K562 treated with DMSO at 1 percent for 12 hours (cell line): Measurements from ENCODE around the gene NUTM2E. TPM values are rescaled to one million over a fixed set of nuclear protein-coding genes. Genes with fewer than 3 reads are reported as not detected.

Experiments
- total RNA-seq: library from RNA; unstranded; fragments of 300-600 nt; gene quantifications from 2 replicates; pipeline ENCODE4 v1.2.3, GENCODE V29; 2022; ENCODE audit not compliant: insufficient read depth

NUTM2E gene, protein sequence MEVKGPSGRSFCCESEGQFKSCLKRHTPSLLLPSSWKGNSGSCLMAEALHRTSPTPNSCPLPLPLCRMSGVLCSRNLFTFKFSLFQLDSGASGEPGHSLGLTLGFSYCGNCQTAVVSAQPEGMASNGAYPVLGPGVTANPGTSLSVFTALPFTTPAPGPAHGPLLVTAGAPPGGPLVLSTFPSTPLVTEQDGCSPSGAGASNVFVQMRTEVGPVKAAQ (N-terminal part only)
- not detected in 2 replicates for total RNA-seq

DNA sequence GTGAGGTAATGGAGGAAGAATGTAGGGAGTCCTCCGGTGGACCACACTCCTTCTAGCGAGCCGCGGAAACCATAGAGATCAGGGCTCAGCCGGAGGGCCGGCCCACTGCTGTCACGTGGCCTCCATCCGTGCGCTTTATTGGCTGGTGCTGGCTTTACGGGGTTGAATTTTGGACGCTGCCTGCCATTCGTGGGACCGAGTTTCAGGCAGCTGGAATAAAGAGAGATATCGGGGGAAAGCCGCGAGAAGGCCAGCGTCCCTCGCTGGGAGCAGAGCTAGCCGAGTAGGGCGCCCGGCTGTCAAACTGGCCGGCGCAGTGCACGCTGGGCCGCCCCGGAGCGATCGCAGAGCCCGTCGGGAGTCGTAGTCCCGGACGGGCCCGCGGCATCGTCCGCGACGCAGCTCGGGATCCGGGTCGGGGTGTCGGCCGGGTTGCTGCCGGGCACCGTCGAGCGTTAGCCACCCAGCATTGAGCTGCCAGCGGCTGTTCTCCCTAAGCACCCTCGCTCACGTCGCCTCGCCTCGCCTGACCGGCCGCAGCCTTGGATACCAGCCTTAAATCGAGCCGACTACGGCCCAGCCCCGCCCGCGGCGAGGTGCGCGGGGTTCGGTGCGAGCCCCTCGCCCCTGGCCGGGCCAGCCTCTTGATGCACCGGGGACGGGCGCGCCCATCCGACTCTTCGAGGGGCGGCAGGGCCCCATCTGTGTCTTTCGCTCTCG, at the start of gene NUTM2E:
TSS of gene NUTM2E (plus strand) at position 244 of the 720 bp plus-strand sequence. CDS start 15,002 bp downstream, outside the sequence.

Other genes with a start within 250 kb of the NUTM2E start
- gene SFTPA1, start 215.8 kb upstream of the NUTM2E start, total RNA-seq: not detected in 2 replicates
- gene NUTM2B, start 123.5 kb upstream of the NUTM2E start, total RNA-seq: 3.0 and 4.4 TPM in 2 replicates
- gene SFTPD, start 122.4 kb downstream of the NUTM2E start, total RNA-seq: not detected in 2 replicates